NCI-H146 treated with DMSO at 0.1 percent for 48 hours (cell line): ENCODE results near the gene HACD2.

Source experiments
- DNase-seq: peaks from one replicate; lab custom pipeline; 2025; ENCODE audit not compliant: unreplicated experiment; lab: John Stamatoyannopoulos, UW

Gene HACD2

GRCh38 chr3:123571973-123572365, 12.9 kb downstream of the HACD2 start:
- no peak for DNase-seq

GRCh38 chr3:123571264-123571972, 13.4 kb downstream of the HACD2 start:
- DNase-seq: no peak

GRCh38 chr3:123568875-123569274, 16.0 kb downstream of the HACD2 start:
- DNase-seq: no peak

- no peak for DNase-seq
These were observed 16.8 kb downstream of the HACD2 start for GRCh38 chr3:123568034-123568433.

GRCh38 chr3:123564056-123564455, 20.8 kb downstream of the HACD2 start:
- DNase-seq: no peak

- no peak for DNase-seq
These were observed 22.3 kb downstream of the HACD2 start for GRCh38 chr3:123562547-123562946.

- DNase-seq: no peak
These were observed 23.7 kb downstream of the HACD2 start for GRCh38 chr3:123561188-123561587.

- peak; percentile 84 for DNase-seq
These were observed 25.6 kb downstream of the HACD2 start for GRCh38 chr3:123559040-123559861.

GRCh38 chr3:123553536-123553935, 31.3 kb downstream of the HACD2 start:
- DNase-seq: no peak

- no peak for DNase-seq
These were observed 32.1 kb downstream of the HACD2 start for GRCh38 chr3:123552768-123553167.

- DNase-seq: peak; percentile 39
These were observed 32.6 kb downstream of the HACD2 start for GRCh38 chr3:123552095-123552714.

GRCh38 chr3:123547881-123548519, 36.9 kb downstream of the HACD2 start:
- no peak for DNase-seq

- DNase-seq: no peak
These were observed 38.6 kb downstream of the HACD2 start for GRCh38 chr3:123546133-123546755.

- no peak for DNase-seq
These were observed 40.9 kb downstream of the HACD2 start for GRCh38 chr3:123543950-123544349.

- no peak for DNase-seq
These were observed 44.6 kb downstream of the HACD2 start for GRCh38 chr3:123540285-123540684.

- DNase-seq: no peak
These were observed 48.5 kb downstream of the HACD2 start for GRCh38 chr3:123536153-123536895.

GRCh38 chr3:123535580-123535979, 49.3 kb downstream of the HACD2 start:
- no peak for DNase-seq

- no peak for DNase-seq
These were observed 50.6 kb downstream of the HACD2 start for GRCh38 chr3:123534264-123534663.

- no peak for DNase-seq
These were observed 51.2 kb downstream of the HACD2 start for GRCh38 chr3:123533554-123534159.

- DNase-seq: no peak
These were observed 56.7 kb downstream of the HACD2 start for GRCh38 chr3:123528130-123528529.
